H9 (cell line): ENCODE results near the gene SAV1. TPM values are rescaled to one million over a fixed set of nuclear protein-coding genes. Genes with fewer than 3 reads are reported as not detected.
A peak's percentile ranks its signal among the peaks of the same experiment; 100 is the strongest.

Experiments
- DNase-seq: peaks from one replicate; pipeline ENCODE4 v3.0.0-alpha.2; 2017
- H2AFZ ChIP-seq: one replicate; pipeline ENCODE4 v1.6.1; 2013; ENCODE audit warnings: mild to moderate bottlenecking, low read length, control low read depth, moderate library complexity
- H2AK5ac ChIP-seq: 2 replicates; pipeline ENCODE4 v1.6.1; 2013; ENCODE audit warnings: low read length, control low read depth, mixed read lengths; ENCODE audit not compliant: insufficient read length
- H2BK120ac ChIP-seq: one replicate; pipeline ENCODE4 v1.6.1; 2013; ENCODE audit warnings: low read depth, mild to moderate bottlenecking, low read length, control low read depth, inconsistent platforms; ENCODE audit not compliant: poor library complexity, severe bottlenecking
- H2BK12ac ChIP-seq: 2 replicates; pipeline ENCODE4 v1.6.1; 2013; ENCODE audit warnings: low read length, control low read depth, mixed read lengths, low read depth; ENCODE audit not compliant: insufficient read length
- H2BK15ac ChIP-seq: 2 replicates; pipeline ENCODE4 v1.6.1; 2013; ENCODE audit warnings: low read depth, low read length, control low read depth
- H2BK20ac ChIP-seq: one replicate; pipeline ENCODE4 v1.6.1; 2013; ENCODE audit warnings: low read depth, mild to moderate bottlenecking, low read length, control low read depth, inconsistent platforms; ENCODE audit not compliant: poor library complexity, severe bottlenecking
- H2BK5ac ChIP-seq: 2 replicates; pipeline ENCODE4 v1.6.1; 2013; ENCODE audit warnings: low read length, control low read depth, mixed read lengths; ENCODE audit not compliant: insufficient read length
- H3K14ac ChIP-seq: 2 replicates; pipeline ENCODE4 v1.6.1; 2013; ENCODE audit warnings: low read length, control low read depth; ENCODE audit not compliant: insufficient read depth
- H3K18ac ChIP-seq: 2 replicates; pipeline ENCODE4 v1.6.1; 2013; ENCODE audit warnings: low read depth, mild to moderate bottlenecking, mixed read lengths, low read length, control low read depth; ENCODE audit not compliant: insufficient read length
- H3K23ac ChIP-seq: 2 replicates; pipeline ENCODE4 v1.6.1; 2013; ENCODE audit warnings: low read length, control low read depth, mixed read lengths, low read depth; ENCODE audit not compliant: insufficient read length
- H3K23me2 ChIP-seq: 2 replicates; pipeline ENCODE4 v1.6.1; 2013; ENCODE audit warnings: low read depth, mild to moderate bottlenecking, mixed read lengths, low read length, control low read depth; ENCODE audit not compliant: insufficient read length, poor library complexity, severe bottlenecking
- H3K27ac ChIP-seq: 2 replicates; pipeline ENCODE4 v1.5.1; 2013; ENCODE audit warnings: low read length, control low read depth, mixed read lengths, low read depth; ENCODE audit not compliant: insufficient read length
- H3K27me3 ChIP-seq: 2 replicates; pipeline ENCODE4 v1.6.1; 2013; ENCODE audit warnings: low read length, control low read depth, inconsistent platforms; ENCODE audit not compliant: insufficient read depth
- H3K4ac ChIP-seq: 2 replicates; pipeline ENCODE4 v1.6.1; 2013; ENCODE audit warnings: low read depth, mild to moderate bottlenecking, control low read depth, inconsistent platforms, low read length, moderate library complexity
- H3K4me1 ChIP-seq: 2 replicates; pipeline ENCODE4 v1.6.1; 2013; ENCODE audit warnings: low read length, control low read depth, inconsistent platforms; ENCODE audit not compliant: insufficient read depth
- H3K4me2 ChIP-seq: 2 replicates; pipeline ENCODE4 v1.6.1; 2013; ENCODE audit warnings: low read length, control low read depth, mixed read lengths; ENCODE audit not compliant: insufficient read length, insufficient read depth
- H3K56ac ChIP-seq: 2 replicates; pipeline ENCODE4 v1.6.1; 2013; ENCODE audit warnings: low read depth, mild to moderate bottlenecking, mixed read lengths, low read length, control low read depth; ENCODE audit not compliant: insufficient read length
- H3K79me1 ChIP-seq: 2 replicates; pipeline ENCODE4 v1.6.1; 2013; ENCODE audit warnings: low read depth, mild to moderate bottlenecking, moderate library complexity, low read length, control low read depth, inconsistent platforms; ENCODE audit not compliant: insufficient read depth, poor library complexity, severe bottlenecking
- H3K79me2 ChIP-seq: 2 replicates; pipeline ENCODE4 v1.6.1; 2013; ENCODE audit warnings: low read length, control low read depth, inconsistent platforms; ENCODE audit not compliant: insufficient read depth
- H3K9ac ChIP-seq: 2 replicates; pipeline ENCODE4 v1.6.1; 2013; ENCODE audit warnings: low read length, control low read depth, mixed read lengths; ENCODE audit not compliant: insufficient read length; ENCODE audit errors: extremely low read depth
- H3K9me3 ChIP-seq: one replicate; pipeline ENCODE4 v1.6.1; 2013; ENCODE audit warnings: low read depth, low read length, inconsistent platforms; ENCODE audit not compliant: control insufficient read depth
- H3T11ph ChIP-seq: one replicate; pipeline ENCODE4 v1.6.1; 2013; ENCODE audit warnings: mild to moderate bottlenecking, low read length, control low read depth, inconsistent platforms
- H4K20me1 ChIP-seq: one replicate; pipeline ENCODE4 v1.6.1; 2013; ENCODE audit not compliant: control insufficient read depth, insufficient read length, insufficient read depth
- H4K5ac ChIP-seq: 2 replicates; pipeline ENCODE4 v1.6.1; 2013; ENCODE audit warnings: low read depth, mild to moderate bottlenecking, mixed read lengths, low read length, control low read depth; ENCODE audit not compliant: insufficient read length
- H4K8ac ChIP-seq: replicated peaks from 2 replicates; pipeline ENCODE4 v1.6.1; 2013; ENCODE audit warnings: low read length, control low read depth, mixed read lengths, low read depth; ENCODE audit not compliant: insufficient read length
- H4K91ac ChIP-seq: 2 replicates; pipeline ENCODE4 v1.6.1; 2013; ENCODE audit warnings: low read depth, mild to moderate bottlenecking, moderate library complexity, mixed read lengths, low read length, control low read depth; ENCODE audit not compliant: insufficient read length
- H3K27ac Mint-ChIP-seq, 3 experiments: 2 replicates in 2 of 3; 3 replicates in 1 of 3; pipeline ENCODE4 v1.8.0; 2020 to 2021; ENCODE audit warnings: mixed read lengths in 3 of 3, mild to moderate bottlenecking in 1 of 3, moderate library complexity in 1 of 3
- H3K27me3 Mint-ChIP-seq: 2 replicates; pipeline ENCODE4 v1.8.0; 2021; ENCODE audit warnings: low read depth, mild to moderate bottlenecking, moderate library complexity, mixed read lengths
- H3K36me3 Mint-ChIP-seq, 3 experiments: 2 replicates in 2 of 3; 3 replicates in 1 of 3; pipeline ENCODE4 v1.8.0; 2020 to 2021; ENCODE audit warnings: low read depth in 3 of 3, mixed read lengths in 3 of 3; ENCODE audit not compliant: insufficient read depth in 1 of 3
- H3K4me1 Mint-ChIP-seq, 2 experiments: 2 replicates each; pipeline ENCODE4 v1.8.0; 2020; ENCODE audit warnings: mixed read lengths in 2 of 2
- H3K4me3 Mint-ChIP-seq, 2 experiments: 2 replicates in 1 of 2; 3 replicates in 1 of 2; pipeline ENCODE4 v1.8.0; 2020 to 2021; ENCODE audit warnings: mild to moderate bottlenecking in 2 of 2, mixed read lengths in 2 of 2, moderate library complexity in 1 of 2
- H3K9me3 Mint-ChIP-seq, 2 experiments: 2 replicates in 1 of 2; 3 replicates in 1 of 2; pipeline ENCODE4 v1.8.0; 2020; ENCODE audit warnings: mild to moderate bottlenecking in 2 of 2, mixed read lengths in 2 of 2, moderate library complexity in 1 of 2
- CTCF ChIP-seq: fragments of 200-600 bp; sonication (generic); conservative IDR thresholded peaks from 3 replicates; pipeline ENCODE4 v1.8.0; 2021; ENCODE audit warnings: antibody characterized with exemption, mild to moderate bottlenecking
- WGBS: extraction: QIAGEN DNeasy Blood & Tissue Kit; methylation state at CpG from one replicate; pipeline ENCODE4 v1.1.7; 2013; ENCODE audit warnings: missing lambda C conversion rate, low lambda C conversion rate, mixed read lengths; ENCODE audit not compliant: insufficient read length; ENCODE audit errors: extremely low coverage; 5-methylcytosine and 5-hydroxymethylcytosine counted together
- total RNA-seq: library from RNA; stranded (reverse); gene quantifications from 2 replicates; pipeline ENCODE4 v1.2.1, GENCODE V29; 2021

The SAV1 gene
- total RNA-seq, 1 experiment from 2014 or later, result 57.3 TPM

- Histone ChIP-seq H2AFZ (no peak overlapping the region), H2BK120ac (no peak overlapping the region), H3K4me1 (no peaks in the 10 kb centered on the region), H4K20me1 (no peaks in the 10 kb centered on the region), H3K9ac (no peak overlapping the region), H4K8ac (no peak overlapping the region), H3K27ac (no peak overlapping the region), H3K14ac (no peak overlapping the region), H3K18ac (no peak overlapping the region), H2BK12ac (no peak overlapping the region), H2BK5ac (no peak overlapping the region), H3K56ac (no peak overlapping the region), H3K79me1 (no peaks in the 10 kb centered on the region), H3K79me2 (no peaks in the 10 kb centered on the region), H3K9me3 (no peaks in the 10 kb centered on the region), H3T11ph (no peak overlapping the region), H2BK20ac (no peak overlapping the region), H2AK5ac (no peak overlapping the region), H3K4me2 (no peak overlapping the region), H4K5ac (no peak overlapping the region), H3K4ac (no peak overlapping the region), H2BK15ac (no peak overlapping the region), H4K91ac (no peak overlapping the region), H3K23me2 (no peaks in the 10 kb centered on the region), H3K27me3 (no peaks in the 10 kb centered on the region), H3K23ac (no peak overlapping the region)
- Mint-ChIP-seq H3K27ac (no peak overlapping the region), H3K27me3 (no peaks in the 10 kb centered on the region), H3K36me3 (no peaks in the 10 kb centered on the region), H3K4me1 (peaks cover 4 to 5% of the 10 kb centered on the region in 2 experiments; a peak in 3 of 4 replicates), H3K4me3 (no peak overlapping the region), H3K9me3 (no peaks in the 10 kb centered on the region; a peak in 1 of 5 replicates)
- WGBS, result no CpG with 5 or more reads among the region's 2 CpGs
- DNase-seq, result no peak
- peak; percentile 64 for TF ChIP-seq CTCF
Measured at GRCh38 chr14:50714450-50715073, 46.5 kb upstream of the SAV1 start.
